Upper lobe of right lung (tissue), 1 donor: ENCODE data around the gene NOTCH4. TPM values are rescaled to one million over a fixed set of nuclear protein-coding genes. Genes with fewer than 3 reads are reported as not detected.

Experiments
- ATAC-seq: fragments of 200-7000 bp; cut with Tn5 transposase; one replicate; pipeline ENCODE4 v1.9.1; 2020; ENCODE audit warnings: mild to moderate bottlenecking, moderate library complexity
- DNase-seq: peaks from one replicate; pipeline ENCODE4 v3.0.0-alpha.2; 2020
- H3K27ac ChIP-seq: fragments of 200-600 bp; one replicate; pipeline ENCODE4 v1.8.0; 2022
- H3K27me3 ChIP-seq: fragments of 200-600 bp; one replicate; pipeline ENCODE4 v1.8.0; 2022; ENCODE audit warnings: mild to moderate bottlenecking
- H3K36me3 ChIP-seq: fragments of 200-600 bp; one replicate; pipeline ENCODE4 v1.8.0; 2022
- H3K4me1 ChIP-seq: fragments of 200-600 bp; one replicate; pipeline ENCODE4 v1.8.0; 2022
- H3K4me3 ChIP-seq: fragments of 200-600 bp; one replicate; pipeline ENCODE4 v1.8.0; 2022; ENCODE audit warnings: mild to moderate bottlenecking
- H3K9me3 ChIP-seq: fragments of 200-600 bp; one replicate; pipeline ENCODE4 v1.8.0; 2022
- CTCF ChIP-seq: fragments of 200-600 bp; IDR thresholded peaks from one replicate; pipeline ENCODE4 v1.8.0; 2022; ENCODE audit warnings: antibody characterized with exemption
- intact Hi-C: fragments of 100-400 bp; cut with DNase I; formaldehyde crosslinking; loops from one replicate; pipeline ENCODE4 v1.11.0; 2022
- total RNA-seq: library from RNA; stranded (reverse); fragmentation: NEBNext Ultra II Directional; extraction: Animal tissue kit (Norgen Biotek cat#: 25700); gene quantifications from one replicate; pipeline ENCODE4 v1.2.1, GENCODE V29; 2021
- donor health status: DM: no; HTN: yes; CAD: no; lungs with severe emphysema.

NOTCH4 gene
- total RNA-seq, 1 donor from 2014 or later, result 78.7 TPM

GRCh38 chr6:32210191-32210601, 13.7 kb downstream of the NOTCH4 start:
- no peak for DNase-seq
- Histone ChIP-seq H3K9me3 (no peaks in the 10 kb centered on the region), H3K4me1 (no peaks in the 10 kb centered on the region), H3K36me3 (no peaks in the 10 kb centered on the region), H3K27ac (no peak overlapping the region), H3K4me3 (no peak overlapping the region), H3K27me3 (no peaks in the 10 kb centered on the region)
- TF ChIP-seq CTCF, result no peak
- no peak for ATAC-seq
- intact Hi-C loops, result no loop called here

- TF ChIP-seq CTCF, result no peak
- Histone ChIP-seq H3K36me3 (no peaks in the 10 kb centered on the region), H3K4me3 (no peak overlapping the region), H3K4me1 (no peaks in the 10 kb centered on the region), H3K27ac (no peak overlapping the region), H3K27me3 (no peaks in the 10 kb centered on the region), H3K9me3 (no peaks in the 10 kb centered on the region)
- DNase-seq (no peak), ATAC-seq (no peak)
- intact Hi-C loops, result no loop called here
Measured at GRCh38 chr6:32208996-32209395, 14.9 kb downstream of the NOTCH4 start.

- intact Hi-C loops, result no loop called here
- no peaks in the 10 kb centered on the region for H3K27me3 ChIP-seq
- H3K36me3 ChIP-seq, result no peaks in the 10 kb centered on the region
- H3K9me3 ChIP-seq, result no peaks in the 10 kb centered on the region
- H3K27ac ChIP-seq, result no peak overlapping the region
- no peak overlapping the region for H3K4me3 ChIP-seq
- DNase-seq (no peak), ATAC-seq (no peak)
- TF ChIP-seq CTCF, result no peak
- H3K4me1 ChIP-seq, result no peaks in the 10 kb centered on the region
Measured at GRCh38 chr6:32204268-32204715, 19.6 kb downstream of the NOTCH4 start.

GRCh38 chr6:32203426-32204267, 20.2 kb downstream of the NOTCH4 start:
- TF ChIP-seq CTCF, result no peak
- Histone ChIP-seq H3K27me3 (no peaks in the 10 kb centered on the region), H3K9me3 (no peaks in the 10 kb centered on the region), H3K27ac (no peak overlapping the region), H3K4me1 (no peaks in the 10 kb centered on the region), H3K4me3 (no peak overlapping the region), H3K36me3 (no peaks in the 10 kb centered on the region)
- no peak for DNase-seq
- intact Hi-C loops, result no loop called here
- no peak for ATAC-seq

- H3K27ac ChIP-seq, result no peak overlapping the region
- intact Hi-C loops, result no loop called here
- H3K27me3 ChIP-seq, result no peaks in the 10 kb centered on the region
- TF ChIP-seq CTCF, result no peak
- H3K4me3 ChIP-seq, result no peak overlapping the region
- DNase-seq (no peak), ATAC-seq (no peak)
- peaks cover 4% of the 10 kb centered on the region for H3K4me1 ChIP-seq
- H3K36me3 ChIP-seq, result no peaks in the 10 kb centered on the region
- H3K9me3 ChIP-seq, result no peaks in the 10 kb centered on the region
Measured at GRCh38 chr6:32202186-32202585, 21.7 kb downstream of the NOTCH4 start.
